CD14-positive monocyte (primary cell): ENCODE measurements around the gene NOP9. TPM values are rescaled to one million over a fixed set of nuclear protein-coding genes. Genes with fewer than 3 reads are reported as not detected.

Experiments used
- DNase-seq, 3 donors: peaks; one replicate each; pipeline ENCODE4 v3.0.0-alpha.2; 2011 to 2022
- H2AFZ ChIP-seq: 2 replicates; pipeline ENCODE4 v1.6.0; 2012; ENCODE audit warnings: mild to moderate bottlenecking, low read depth, low read length, inconsistent platforms; ENCODE audit not compliant: insufficient read depth, poor library complexity, severe bottlenecking
- H3K27ac ChIP-seq, 2 donors: 1 replicate in 1 of 2; 2 replicates in 1 of 2; pipeline ENCODE4 v1.5.1; 2012 to 2013; ENCODE audit warnings: low read length in 2 of 2, control low read depth in 1 of 2, inconsistent platforms in 1 of 2, low read depth in 1 of 2, mild to moderate bottlenecking in 1 of 2
- H3K27me3 ChIP-seq, 2 donors: one replicate each; pipeline versions ENCODE4 v1.6.0 to v1.6.1; 2011 to 2013; ENCODE audit warnings: low read length in 2 of 2; ENCODE audit not compliant: control insufficient read depth in 2 of 2, insufficient read depth in 2 of 2
- H3K36me3 ChIP-seq, 2 donors: replicated peaks in 1 of 2; 1 replicate in 1 of 2; 2 replicates in 1 of 2; pipeline versions ENCODE4 v1.5.1 to v1.6.1; 2012 to 2013; ENCODE audit warnings: low read length in 2 of 2, control low read depth in 1 of 2, inconsistent platforms in 1 of 2, mild to moderate bottlenecking in 1 of 2; ENCODE audit not compliant: insufficient read depth in 2 of 2, control insufficient read depth in 1 of 2
- H3K4me1 ChIP-seq, 2 donors: 1 replicate in 1 of 2; 2 replicates in 1 of 2; pipeline versions ENCODE4 v1.5.1 to v1.6.1; 2012 to 2013; ENCODE audit warnings: low read length in 2 of 2, control low read depth in 1 of 2, inconsistent platforms in 1 of 2, mild to moderate bottlenecking in 1 of 2, moderate library complexity in 1 of 2; ENCODE audit not compliant: insufficient read depth in 2 of 2, control insufficient read depth in 1 of 2
- H3K4me2 ChIP-seq: replicated peaks from 2 replicates; pipeline ENCODE3; 2012; ENCODE audit warnings: low read length, moderate library complexity, mild to moderate bottlenecking; ENCODE audit not compliant: poor library complexity, severe bottlenecking; ENCODE audit errors: extremely low read depth
- H3K4me3 ChIP-seq, 3 experiments: fragments of 200-600 bp in 1 of 3; sonication (generic) in 1 of 3; replicated peaks in 1 of 3; 1 replicate in 2 of 3; 2 replicates in 1 of 3; pipeline ENCODE4 v1.5.1; 2011 to 2013; ENCODE audit warnings: low read length in 3 of 3, mild to moderate bottlenecking in 3 of 3, control low read depth in 2 of 3, low read depth in 2 of 3, inconsistent platforms in 1 of 3, moderate library complexity in 1 of 3
- H3K79me2 ChIP-seq: 2 replicates; pipeline ENCODE4 v1.6.0; 2012; ENCODE audit warnings: mild to moderate bottlenecking, control low read depth, inconsistent platforms, low read length, moderate library complexity; ENCODE audit not compliant: insufficient read depth
- H3K9ac ChIP-seq: 2 replicates; pipeline ENCODE4 v1.6.0; 2017; ENCODE audit warnings: low read length, mild to moderate bottlenecking; ENCODE audit not compliant: insufficient read depth, poor library complexity, severe bottlenecking
- H3K9me3 ChIP-seq, 2 donors: replicated peaks in 1 of 2; 1 replicate in 1 of 2; 2 replicates in 1 of 2; pipeline versions ENCODE4 v1.5.1 to v1.6.1; 2012 to 2013; ENCODE audit warnings: low read length in 2 of 2, control low read depth in 1 of 2; ENCODE audit not compliant: control insufficient read depth in 1 of 2, insufficient read depth in 1 of 2
- H4K20me1 ChIP-seq: 2 replicates; pipeline ENCODE4 v1.6.0; 2012; ENCODE audit warnings: mild to moderate bottlenecking, low read length, control low read depth, moderate library complexity; ENCODE audit not compliant: insufficient read depth
- H3K27ac Mint-ChIP-seq, 7 donors: one replicate each; pipeline ENCODE4 v1.8.0; 2020; ENCODE audit warnings: mild to moderate bottlenecking in 7 of 7, mixed read lengths in 7 of 7, moderate library complexity in 6 of 7, inconsistent platforms in 2 of 7
- H3K27me3 Mint-ChIP-seq, 3 donors: one replicate each; pipeline ENCODE4 v1.8.0; 2021 to 2022; ENCODE audit warnings: low read depth in 3 of 3, mild to moderate bottlenecking in 3 of 3, mixed read lengths in 3 of 3, moderate library complexity in 3 of 3, inconsistent platforms in 1 of 3
- H3K36me3 Mint-ChIP-seq, 2 donors: one replicate each; pipeline ENCODE4 v1.8.0; 2020; ENCODE audit warnings: mixed read lengths in 2 of 2, inconsistent platforms in 1 of 2, mild to moderate bottlenecking in 1 of 2
- H3K4me1 Mint-ChIP-seq: one replicate; pipeline ENCODE4 v1.8.0; 2020; ENCODE audit warnings: mild to moderate bottlenecking, mixed read lengths
- H3K4me3 Mint-ChIP-seq, 2 donors: one replicate each; pipeline ENCODE4 v1.8.0; 2020; ENCODE audit warnings: mild to moderate bottlenecking in 2 of 2, mixed read lengths in 2 of 2, moderate library complexity in 1 of 2
- H3K9me3 Mint-ChIP-seq, 7 donors: one replicate each; pipeline ENCODE4 v1.8.0; 2020 to 2022; ENCODE audit warnings: mixed read lengths in 7 of 7, mild to moderate bottlenecking in 6 of 7, moderate library complexity in 6 of 7, inconsistent platforms in 2 of 7
- WGBS: methylation state at CpG from one replicate; pipeline ENCODE4 v1.1.5; 2013; ENCODE audit warnings: missing lambda C conversion rate; ENCODE audit not compliant: insufficient coverage; 5-methylcytosine and 5-hydroxymethylcytosine counted together
- intact Hi-C, 2 donors: fragments of 100-400 bp; cut with micrococcal nuclease; formaldehyde crosslinking; loops; one replicate each; pipeline versions ENCODE4 v1.15.0 to v1.15.1; 2023
- polyA plus RNA-seq, 3 donors: library from polyadenylated mRNA; depleted of rRNA in 1 of 3; unstranded in 2 of 3; stranded (reverse) in 1 of 3; fragments of 300-500 nt in 2 of 3; fragments of >200 nt in 1 of 3; fragmentation: Illumina TruSeq in 2 of 3; gene quantifications; 1 replicate in 2 of 3; 2 replicates in 1 of 3; pipeline ENCODE4 v1.2.3, GENCODE V29; 2012 to 2021
- TF ChIP-seq, protein P1 (sequence below): fragments of 200-600 bp; IDR thresholded peaks from one replicate; pipeline ENCODE4 v1.8.0; 2022; ENCODE audit warnings: antibody characterized with exemption, mild to moderate bottlenecking

NOP9 gene
- polyA plus RNA-seq, 3 donors, result 1.2 to 16.6 (median 1.3) TPM

- Mint-ChIP-seq H3K36me3 (peaks cover 70 to 91% of the 10 kb centered on the region in 2 donors), H3K9me3 (no peaks in the 10 kb centered on the region), H3K4me3 (no peak overlapping the region), H3K27me3 (peaks cover 0 to 3% (median 2%) of the 10 kb centered on the region in 3 donors), H3K4me1 (peaks cover 6% of the 10 kb centered on the region), H3K27ac (peak overlapping the region in 2 of 7 donors; percentile 42 to 60)
- no peak for DNase-seq
- Histone ChIP-seq H3K27me3 (no peaks in the 10 kb centered on the region), H3K4me1 (no peaks in the 10 kb centered on the region), H3K4me2 (no peak overlapping the region), H3K9ac (no peak overlapping the region), H3K4me3 (no peak overlapping the region), H3K79me2 (no peaks in the 10 kb centered on the region), H3K9me3 (no peaks in the 10 kb centered on the region), H2AFZ (no peak overlapping the region), H3K27ac (no peak overlapping the region), H3K36me3 (peaks cover 65 to 94% of the 10 kb centered on the region in 2 donors), H4K20me1 (no peaks in the 10 kb centered on the region)
- intact Hi-C loops, result no loop called here
- TF ChIP-seq, protein P1, sequence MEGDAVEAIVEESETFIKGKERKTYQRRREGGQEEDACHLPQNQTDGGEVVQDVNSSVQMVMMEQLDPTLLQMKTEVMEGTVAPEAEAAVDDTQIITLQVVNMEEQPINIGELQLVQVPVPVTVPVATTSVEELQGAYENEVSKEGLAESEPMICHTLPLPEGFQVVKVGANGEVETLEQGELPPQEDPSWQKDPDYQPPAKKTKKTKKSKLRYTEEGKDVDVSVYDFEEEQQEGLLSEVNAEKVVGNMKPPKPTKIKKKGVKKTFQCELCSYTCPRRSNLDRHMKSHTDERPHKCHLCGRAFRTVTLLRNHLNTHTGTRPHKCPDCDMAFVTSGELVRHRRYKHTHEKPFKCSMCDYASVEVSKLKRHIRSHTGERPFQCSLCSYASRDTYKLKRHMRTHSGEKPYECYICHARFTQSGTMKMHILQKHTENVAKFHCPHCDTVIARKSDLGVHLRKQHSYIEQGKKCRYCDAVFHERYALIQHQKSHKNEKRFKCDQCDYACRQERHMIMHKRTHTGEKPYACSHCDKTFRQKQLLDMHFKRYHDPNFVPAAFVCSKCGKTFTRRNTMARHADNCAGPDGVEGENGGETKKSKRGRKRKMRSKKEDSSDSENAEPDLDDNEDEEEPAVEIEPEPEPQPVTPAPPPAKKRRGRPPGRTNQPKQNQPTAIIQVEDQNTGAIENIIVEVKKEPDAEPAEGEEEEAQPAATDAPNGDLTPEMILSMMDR, result no peak
- WGBS, result 98% methylated on average over 5 of the region's 6 CpGs
These were observed 35.4 kb upstream of the NOP9 start for GRCh38 chr14:24264298-24264697.

DNA sequence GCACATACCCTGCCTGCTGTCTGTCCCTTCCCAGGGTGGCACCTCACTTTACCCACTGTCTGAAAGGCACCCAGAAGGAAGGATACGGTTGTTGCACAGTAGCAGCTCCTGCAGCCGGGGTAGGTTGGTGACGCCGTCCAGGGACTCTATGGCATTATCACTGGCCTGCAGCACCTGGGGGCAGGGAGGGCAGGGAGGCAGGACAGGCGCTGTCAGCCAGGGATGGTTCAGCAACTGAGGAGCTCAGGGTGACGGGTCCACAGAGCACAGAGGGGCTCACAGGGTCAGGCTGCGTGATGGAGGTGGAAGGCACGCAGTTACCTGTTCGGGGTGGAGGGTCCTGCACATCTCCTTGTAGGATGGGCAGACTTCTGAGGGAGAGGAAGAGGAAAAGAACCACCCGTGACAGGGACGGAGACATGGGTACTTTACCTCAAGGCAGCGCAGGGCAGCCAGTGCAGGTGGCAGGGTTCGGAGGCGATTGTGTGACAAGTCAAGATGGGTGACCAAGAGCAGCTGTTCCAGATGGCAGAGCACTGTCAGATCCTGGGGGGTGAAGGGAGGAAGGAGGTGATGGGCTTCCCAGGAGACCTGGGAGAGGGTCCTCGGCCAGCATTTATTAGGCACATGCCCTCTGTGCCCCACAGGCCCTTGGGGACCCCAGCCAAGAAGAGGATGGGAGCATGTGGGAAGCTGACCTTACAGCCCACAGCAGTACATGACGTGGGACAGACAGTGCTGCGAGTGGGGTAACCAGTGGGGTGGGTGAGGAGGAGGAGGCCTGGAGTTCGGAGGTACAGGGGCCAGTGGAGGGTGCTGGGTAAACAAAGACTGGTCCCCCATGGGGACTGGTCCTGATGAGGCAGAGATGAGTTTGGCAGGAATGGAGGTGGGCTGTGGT is 33.1 kb upstream of the NOP9 start:
- peaks cover 7 to 11% of the 10 kb centered on the region in 2 donors for H3K4me1 ChIP-seq
- Mint-ChIP-seq H3K4me1 (peaks cover 13% of the 10 kb centered on the region), H3K4me3 (no peak overlapping the region), H3K27ac (peak overlapping the region in 4 of 7 donors; percentile 13 to 61 (median 58)), H3K36me3 (peaks cover 62 to 77% of the 10 kb centered on the region in 2 donors), H3K9me3 (peaks cover 0 to 2% (median 0%) of the 10 kb centered on the region in 7 donors), H3K27me3 (peaks cover 0 to 3% (median 2%) of the 10 kb centered on the region in 3 donors)
- TF ChIP-seq, protein P1, result no peak
- H3K9me3 ChIP-seq, result no peaks in the 10 kb centered on the region
- H4K20me1 ChIP-seq, result no peaks in the 10 kb centered on the region
- no peak overlapping the region for H3K4me3 ChIP-seq
- 89% methylated on average over 18 of the region's 18 CpGs for WGBS
- H3K4me2 ChIP-seq, result no peak overlapping the region
- no peak overlapping the region for H2AFZ ChIP-seq
- H3K9ac ChIP-seq, result no peak overlapping the region
- H3K79me2 ChIP-seq, result peaks cover 20% of the 10 kb centered on the region
- DNase-seq, result no peak
- no peak overlapping the region for H3K27ac ChIP-seq
- H3K27me3 ChIP-seq, result no peaks in the 10 kb centered on the region
- intact Hi-C loops, result no loop called here
- peaks cover 61 to 79% of the 10 kb centered on the region in 2 donors for H3K36me3 ChIP-seq
